Activated CD8-positive, alpha-beta memory T cell treated with anti-CD3 and anti-CD28 coated beads, Interleukin-2, amount 50 U/mL, for 1 hour (primary cell): ENCODE results near the gene RBM38.
A peak's percentile ranks its signal among the peaks of the same experiment; 100 is the strongest.
"Not testable (repeated sequence)": the region's sequence is repeated elsewhere in the genome, so short reads cannot be mapped to it uniquely, and the experiment has no call there.

Experiments
- DNase-seq: peaks from one replicate; pipeline ENCODE4 v3.0.0-alpha.2; 2020; ENCODE audit errors: extremely low read depth

RBM38 gene

GRCh38 chr20:57390604-57391438 is at the start of gene RBM38:
Gene RBM38, plus strand, starts transcription at chr20:57391396. Its CDS starts 186 bp downstream, at chr20:57391582.
- DNase-seq = no peak

GRCh38 chr20:57341663-57342062 is 49.5 kb upstream of the RBM38 start:
- no peak for DNase-seq

GRCh38 chr20:57342829-57343228 is 48.4 kb upstream of the RBM38 start:
- DNase-seq = no peak

DNA sequence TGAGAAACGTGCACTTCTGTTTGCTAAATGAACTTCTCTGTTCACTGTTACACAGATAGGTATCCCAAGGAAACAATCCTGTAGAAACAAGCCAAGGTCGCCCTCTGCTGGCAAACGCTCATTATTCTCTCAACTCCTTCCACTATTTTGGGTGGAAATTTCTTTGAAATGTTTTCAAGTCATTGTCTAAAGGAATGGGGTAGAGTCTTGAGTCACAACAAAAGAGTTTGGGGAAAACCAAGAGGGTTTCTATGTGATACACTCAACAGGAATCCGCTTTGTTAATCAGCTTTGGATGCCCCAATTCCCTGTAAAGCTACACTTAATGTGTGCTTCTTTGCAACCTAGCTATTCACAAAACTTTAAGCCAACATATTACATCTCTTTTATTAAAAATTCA is 44.7 kb upstream of the RBM38 start:
- DNase-seq = peak; percentile 28

DNA sequence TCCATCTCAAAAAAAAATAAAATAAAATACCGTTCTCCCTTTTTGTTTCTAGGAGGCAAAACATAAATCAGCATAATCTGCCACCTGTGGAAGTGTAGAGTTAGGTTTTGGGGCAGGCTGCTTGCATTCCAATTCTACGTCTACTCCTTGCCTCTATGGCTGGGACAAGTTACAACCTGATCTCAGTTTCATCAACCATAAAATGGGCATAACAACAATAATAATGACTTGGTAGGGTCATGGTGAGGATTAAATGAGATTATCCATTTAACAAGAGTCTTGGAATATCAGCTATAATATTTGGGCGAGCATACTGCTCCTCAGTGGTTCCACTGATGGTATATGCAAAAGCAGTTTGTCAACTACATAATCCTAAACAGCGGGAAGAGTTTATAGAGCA is 43.8 kb upstream of the RBM38 start:
- no peak for DNase-seq

- not testable (repeated sequence) for DNase-seq
Measured at GRCh38 chr20:57348200-57348921, 42.8 kb upstream of the RBM38 start.

GRCh38 chr20:57348922-57349574 is 42.1 kb upstream of the RBM38 start:
- DNase-seq = not testable (repeated sequence)

DNA sequence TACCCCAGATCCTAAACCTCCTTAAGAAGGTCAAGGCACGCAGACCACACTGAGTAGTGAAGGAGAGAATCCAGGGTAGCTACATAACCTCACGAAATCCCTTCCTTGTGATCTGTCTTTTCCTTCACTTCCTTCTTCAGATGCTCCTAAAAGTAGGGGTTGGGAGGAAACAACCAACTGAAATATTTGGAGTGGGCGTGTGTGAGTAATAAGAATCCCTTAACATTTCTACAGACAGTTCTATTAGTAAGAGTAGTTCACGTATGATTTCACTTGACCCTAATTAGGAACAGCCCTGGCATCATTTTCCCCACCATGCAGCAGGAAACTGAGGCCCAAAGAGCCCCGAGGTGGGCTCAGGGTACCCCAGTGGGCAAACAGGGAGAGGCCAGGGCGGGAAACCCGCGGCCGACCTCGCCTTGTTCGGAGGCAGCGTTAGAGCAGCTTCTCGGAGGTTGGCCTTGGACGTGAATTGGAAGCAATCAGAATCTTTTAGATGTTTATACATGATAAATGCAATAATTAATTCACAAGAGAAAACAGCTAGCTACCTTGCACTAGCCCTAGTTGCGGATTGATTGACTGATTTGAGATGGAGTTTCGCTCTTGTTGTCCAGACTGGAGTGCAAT is 41.0 kb upstream of the RBM38 start:
- DNase-seq = no peak

- DNase-seq = not testable (repeated sequence)
Measured at GRCh38 chr20:57350726-57351041, 40.5 kb upstream of the RBM38 start.

- peak; percentile 82 for DNase-seq
Measured at GRCh38 chr20:57351042-57351783, 40.0 kb upstream of the RBM38 start, which contains the start of gene RAE1. Gene RAE1, plus strand, starts transcription at chr20:57351255. Its CDS starts 2,784 bp downstream, at chr20:57354039.

DNA sequence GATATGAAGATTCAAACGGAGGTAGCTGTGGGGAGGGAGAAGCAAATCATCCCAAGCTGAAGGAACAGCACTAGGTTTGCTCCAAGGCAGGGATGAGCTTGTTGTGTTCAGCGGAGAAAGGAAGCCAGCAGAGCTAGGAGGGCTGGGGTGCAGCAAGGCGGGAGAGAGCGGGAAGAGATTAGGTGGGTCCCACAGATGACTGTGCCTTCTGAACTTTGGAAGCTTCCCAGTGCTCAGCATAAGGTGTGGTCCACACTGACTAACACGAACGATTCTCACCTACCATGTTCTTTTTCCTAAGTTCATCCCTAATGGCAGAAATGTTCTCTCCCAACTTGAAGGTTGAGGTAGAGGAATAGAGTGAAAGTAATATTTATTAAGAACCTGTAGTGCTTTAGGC is 38.9 kb upstream of the RBM38 start:
- DNase-seq = no peak

DNA sequence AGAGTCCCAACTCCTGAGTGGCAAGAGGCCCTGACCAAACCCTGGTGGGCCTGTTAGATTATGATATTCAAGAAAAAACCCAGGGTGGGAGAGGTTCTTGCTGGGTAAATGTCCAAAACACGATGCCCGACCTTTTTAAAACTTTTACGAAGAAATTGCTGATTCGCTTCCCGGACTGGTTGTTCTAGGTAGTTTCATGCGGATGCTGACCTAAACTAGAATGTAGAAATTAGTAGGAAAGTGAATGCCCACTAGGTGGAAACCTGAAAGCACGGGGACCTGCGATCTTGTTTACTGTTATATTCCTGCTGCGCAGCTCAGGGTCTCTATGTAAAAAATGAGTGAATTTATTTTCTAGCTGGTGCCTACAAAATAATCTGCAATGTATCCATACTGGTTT is 37.8 kb upstream of the RBM38 start:
- no peak for DNase-seq

GRCh38 chr20:57361517-57361916 is 29.7 kb upstream of the RBM38 start:
- DNase-seq = no peak

GRCh38 chr20:57364451-57364850 is 26.7 kb upstream of the RBM38 start:
- DNase-seq = no peak

GRCh38 chr20:57369596-57369995 is 21.6 kb upstream of the RBM38 start:
- DNase-seq = no peak

- DNase-seq = no peak
Measured at GRCh38 chr20:57370316-57370715, 20.9 kb upstream of the RBM38 start.

- no peak for DNase-seq
Measured at GRCh38 chr20:57371363-57371762, 19.8 kb upstream of the RBM38 start.

GRCh38 chr20:57372157-57372556 is 19.0 kb upstream of the RBM38 start:
- no peak for DNase-seq

GRCh38 chr20:57372581-57373350 is 18.4 kb upstream of the RBM38 start:
- no peak for DNase-seq

DNA sequence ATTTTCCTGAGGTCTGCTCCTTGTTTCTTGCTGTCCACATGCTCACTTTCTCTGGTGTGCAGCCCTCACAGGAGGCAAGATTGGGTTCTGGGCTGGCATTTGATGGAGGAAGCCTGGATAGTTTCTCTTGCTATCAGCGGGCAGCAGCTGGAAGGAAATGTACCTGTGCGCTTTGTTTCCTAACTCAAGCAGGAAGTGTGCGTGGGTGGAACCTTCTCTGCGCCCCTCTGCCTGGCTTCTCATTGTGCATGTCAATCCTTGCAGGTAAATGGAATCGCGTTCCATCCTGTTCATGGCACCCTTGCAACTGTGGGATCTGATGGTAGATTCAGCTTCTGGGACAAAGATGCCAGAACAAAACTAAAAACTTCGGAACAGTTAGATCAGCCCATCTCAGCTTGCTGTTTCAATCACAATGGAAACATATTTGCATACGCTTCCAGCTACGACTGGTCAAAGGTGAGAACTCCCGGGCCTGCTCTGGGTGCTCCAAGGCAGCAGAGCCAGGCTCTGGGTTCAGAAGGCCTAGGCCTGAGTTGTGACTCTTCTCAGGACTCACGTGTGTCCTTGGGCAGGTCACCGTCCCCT is 16.8 kb upstream of the RBM38 start:
- no peak for DNase-seq
